Activated CD4-positive, alpha-beta T cell treated with anti-CD3 and anti-CD28 coated beads, Interleukin-2, amount 10 ng/mL, durations not matched to agents 24 days and 14 days (primary cell): Measurements from ENCODE around the gene NBAS. TPM values are rescaled to one million over a fixed set of nuclear protein-coding genes. Genes with fewer than 3 reads are reported as not detected.
"Not testable (repeated sequence)": the region's sequence is repeated elsewhere in the genome, so short reads cannot be mapped to it uniquely, and the experiment has no call there.

Source experiments
- DNase-seq: peaks from one replicate; pipeline ENCODE4 v3.0.0; 2022
- H3K27ac Mint-ChIP-seq: one replicate; pipeline ENCODE4 v1.8.0; 2022; ENCODE audit warnings: mild to moderate bottlenecking, mixed read lengths
- H3K27me3 Mint-ChIP-seq: one replicate; pipeline ENCODE4 v1.8.0; 2022; ENCODE audit warnings: mixed read lengths
- H3K36me3 Mint-ChIP-seq: one replicate; pipeline ENCODE4 v1.8.0; 2022; ENCODE audit warnings: low read depth, mild to moderate bottlenecking, mixed read lengths
- H3K4me1 Mint-ChIP-seq: one replicate; pipeline ENCODE4 v1.8.0; 2021; ENCODE audit warnings: mixed read lengths
- H3K4me3 Mint-ChIP-seq: one replicate; pipeline ENCODE4 v1.8.0; 2022; ENCODE audit warnings: mild to moderate bottlenecking, moderate library complexity, mixed read lengths
- H3K9me3 Mint-ChIP-seq: one replicate; pipeline ENCODE4 v1.8.0; 2021; ENCODE audit warnings: mixed read lengths
- intact Hi-C: fragments of 100-400 bp; cut with micrococcal nuclease; formaldehyde crosslinking; loops from one replicate; pipeline ENCODE4 v1.15.1; 2023
- total RNA-seq: library from RNA; stranded (reverse); gene quantifications from 2 replicates; pipeline ENCODE4 v1.2.3, GENCODE V29; 2022

Gene NBAS
- total RNA-seq, 1 donor from 2014 or later = 38.5 TPM

GRCh38 chr2:15218423-15219086, 342.6 kb downstream of the NBAS start:
- Mint-ChIP-seq H3K27ac (no peak overlapping the region), H3K27me3 (no peaks in the 10 kb centered on the region), H3K36me3 (peaks cover 10% of the 10 kb centered on the region), H3K4me1 (no peaks in the 10 kb centered on the region), H3K9me3 (no peaks in the 10 kb centered on the region), H3K4me3 (no peak overlapping the region)
- DNase-seq = no peak
- intact Hi-C loops = no loop called here

DNA sequence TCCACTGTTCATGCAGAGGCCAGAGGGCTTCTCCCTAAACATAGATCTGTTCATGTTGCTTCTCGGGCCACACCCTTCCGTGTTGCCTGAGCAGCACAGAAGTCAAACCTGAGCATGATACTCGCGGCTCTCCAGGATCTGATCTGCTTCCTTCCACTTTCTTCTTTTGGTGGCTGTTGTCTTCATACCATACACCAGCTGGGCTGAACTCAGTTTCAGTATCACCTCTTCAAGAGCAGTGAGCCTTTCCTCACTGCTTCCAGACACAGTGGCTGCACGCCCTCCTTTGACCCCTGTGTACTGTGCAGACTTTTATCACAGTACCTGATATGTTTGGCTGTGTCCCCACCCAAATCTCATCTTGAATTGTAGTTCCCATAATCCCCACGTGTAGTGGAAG, 348.9 kb downstream of the NBAS start:
- peaks cover 2% of the 10 kb centered on the region for H3K4me1 Mint-ChIP-seq
- intact Hi-C loops = no loop called here

DNA sequence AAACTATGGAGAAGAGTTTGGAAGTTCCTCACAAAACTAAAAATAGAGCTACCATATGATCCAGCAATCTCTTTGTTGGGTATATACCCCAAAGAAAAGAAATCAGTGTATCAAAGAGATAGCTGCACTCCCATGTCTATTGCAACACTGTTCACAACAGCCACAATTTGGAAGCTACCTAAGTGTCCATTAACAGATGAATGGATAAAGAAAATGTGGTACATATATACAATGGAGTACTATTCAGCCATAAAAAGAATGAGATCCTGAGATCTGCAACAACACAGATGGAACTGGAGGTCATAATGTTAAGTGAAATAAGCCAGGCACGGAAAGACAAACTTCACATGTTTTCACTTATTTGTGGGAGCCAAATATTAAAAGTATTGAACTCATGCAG, 350.6 kb downstream of the NBAS start:
- Mint-ChIP-seq H3K9me3 (peaks cover 40% of the 10 kb centered on the region), H3K36me3 (peaks cover 55% of the 10 kb centered on the region)
- H3K4me1 Mint-ChIP-seq, DNase-seq, H3K27me3 Mint-ChIP-seq, H3K27ac Mint-ChIP-seq, H3K4me3 Mint-ChIP-seq, intact Hi-C loops: not testable (repeated sequence)

More for the DNA sequence above, 348.9 kb downstream of the NBAS start:
- no peak overlapping the region for H3K27ac Mint-ChIP-seq
- DNase-seq = no peak
- peaks cover 30% of the 10 kb centered on the region for H3K9me3 Mint-ChIP-seq
- no peak overlapping the region for H3K4me3 Mint-ChIP-seq
- H3K36me3 Mint-ChIP-seq = peaks cover 46% of the 10 kb centered on the region
- no peaks in the 10 kb centered on the region for H3K27me3 Mint-ChIP-seq

DNA sequence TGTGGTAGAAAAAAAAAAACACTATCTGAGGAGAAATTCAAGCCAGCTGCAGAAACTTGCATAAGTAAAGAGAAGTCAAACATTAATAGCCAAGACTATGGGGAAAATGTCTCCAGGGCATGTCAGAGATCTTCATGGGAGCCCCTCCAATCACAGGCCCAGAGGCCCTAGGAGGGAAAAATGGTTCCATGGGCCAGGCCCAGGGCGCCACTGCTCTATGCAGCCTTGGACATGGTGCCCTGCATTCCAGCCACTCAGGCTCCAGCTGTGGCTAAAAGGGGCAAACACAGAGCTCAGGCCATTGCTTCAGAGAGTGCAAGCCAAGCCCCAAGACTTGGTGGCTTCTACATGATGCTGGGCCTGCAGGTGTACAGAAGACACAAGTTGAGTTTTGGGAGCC, 354.7 kb downstream of the NBAS start:
- intact Hi-C loops = no loop called here
- Mint-ChIP-seq H3K27ac (no peak overlapping the region), H3K4me3 (no peak overlapping the region), H3K36me3 (peaks cover 42% of the 10 kb centered on the region), H3K9me3 (peaks cover 29% of the 10 kb centered on the region), H3K27me3 (no peaks in the 10 kb centered on the region), H3K4me1 (peaks cover 16% of the 10 kb centered on the region)
- DNase-seq = no peak

DNA sequence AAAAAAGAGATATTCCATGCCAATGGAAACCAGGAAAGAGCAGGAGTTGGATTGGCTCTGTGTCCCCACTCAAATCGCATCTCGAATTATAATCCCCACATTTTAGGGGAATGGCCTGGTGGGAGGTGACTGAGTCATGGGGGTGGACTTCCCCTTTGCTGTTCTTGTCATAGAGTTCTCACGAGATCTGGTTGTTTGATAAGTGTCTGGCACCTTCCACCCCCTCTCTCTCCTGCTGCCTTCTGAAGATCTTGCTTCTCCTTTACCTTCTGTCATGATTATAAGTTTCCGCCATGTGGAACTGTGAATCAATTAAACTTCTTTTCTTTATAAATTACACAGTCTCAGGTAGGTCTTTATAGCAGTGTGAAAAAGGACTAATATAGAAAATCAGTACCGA, 355.6 kb downstream of the NBAS start:
- Mint-ChIP-seq H3K9me3 (peaks cover 25% of the 10 kb centered on the region), H3K27ac (peak overlapping the region; percentile 30), H3K4me3 (no peak overlapping the region), H3K36me3 (peaks cover 37% of the 10 kb centered on the region), H3K27me3 (no peaks in the 10 kb centered on the region), H3K4me1 (peaks cover 16% of the 10 kb centered on the region)
- DNase-seq = no peak
- intact Hi-C loops = loop anchor here (1.0 kb wide), 1 partner anchor 28 kb away; no protein-coding TSS in a partner anchor

- DNase-seq = no peak
- H3K9me3 Mint-ChIP-seq = peaks cover 5% of the 10 kb centered on the region
- peaks cover 11% of the 10 kb centered on the region for H3K4me1 Mint-ChIP-seq
- intact Hi-C loops = no loop called here
- no peak overlapping the region for H3K4me3 Mint-ChIP-seq
- H3K36me3 Mint-ChIP-seq = peaks cover 14% of the 10 kb centered on the region
- no peak overlapping the region for H3K27ac Mint-ChIP-seq
- no peaks in the 10 kb centered on the region for H3K27me3 Mint-ChIP-seq
Observed at GRCh38 chr2:15201009-15201408, 360.1 kb downstream of the NBAS start.

DNA sequence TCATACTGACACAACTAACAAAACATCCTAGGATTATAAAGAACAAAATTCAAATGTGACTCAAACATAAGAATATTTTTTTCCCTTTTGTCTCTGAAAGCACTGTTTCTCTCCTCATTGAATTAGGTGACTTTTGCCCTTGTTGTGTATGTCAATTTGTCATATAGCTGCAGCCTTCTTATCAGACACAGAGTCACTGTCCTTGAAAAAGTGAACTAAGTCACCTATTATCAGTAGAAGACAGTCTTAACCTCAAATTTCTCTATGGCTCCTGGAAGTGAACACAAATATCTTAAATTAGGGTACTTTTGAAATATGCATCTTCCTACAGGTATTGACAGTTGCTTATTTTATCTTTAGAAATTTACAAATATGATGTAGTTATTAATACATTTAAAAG, 360.6 kb downstream of the NBAS start:
- Mint-ChIP-seq H3K4me1 (peaks cover 6% of the 10 kb centered on the region), H3K36me3 (peaks cover 9% of the 10 kb centered on the region), H3K27ac (no peak overlapping the region), H3K27me3 (no peaks in the 10 kb centered on the region), H3K9me3 (peaks cover 1% of the 10 kb centered on the region), H3K4me3 (no peak overlapping the region)
- intact Hi-C loops = no loop called here
- no peak for DNase-seq

- Mint-ChIP-seq H3K27me3 (no peaks in the 10 kb centered on the region), H3K4me1 (no peaks in the 10 kb centered on the region), H3K36me3 (peaks cover 6% of the 10 kb centered on the region), H3K9me3 (no peaks in the 10 kb centered on the region), H3K27ac (no peak overlapping the region), H3K4me3 (no peak overlapping the region)
- intact Hi-C loops = no loop called here
- DNase-seq = no peak
Observed at GRCh38 chr2:15198051-15198450, 363.1 kb downstream of the NBAS start.

DNA sequence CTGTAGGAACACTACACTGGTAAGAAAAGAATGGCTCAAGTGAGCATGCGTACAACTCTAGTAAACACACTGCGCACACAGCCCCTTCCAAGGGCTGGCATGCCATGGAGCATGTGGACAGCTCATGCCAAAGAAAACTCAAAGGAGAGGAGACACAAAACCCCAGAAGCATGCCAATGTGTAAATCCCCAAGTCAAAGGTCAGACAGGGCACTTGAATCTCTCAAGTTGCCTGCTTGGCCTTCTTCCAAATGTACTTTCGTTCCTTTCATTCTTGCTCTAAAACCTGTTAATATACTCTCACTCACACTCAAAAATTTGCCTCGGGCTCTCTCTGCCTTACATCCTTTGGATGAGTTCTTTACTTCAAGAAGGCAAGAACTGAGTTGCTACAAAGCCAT, 365.3 kb downstream of the NBAS start:
- no peak overlapping the region for H3K4me3 Mint-ChIP-seq

DNA sequence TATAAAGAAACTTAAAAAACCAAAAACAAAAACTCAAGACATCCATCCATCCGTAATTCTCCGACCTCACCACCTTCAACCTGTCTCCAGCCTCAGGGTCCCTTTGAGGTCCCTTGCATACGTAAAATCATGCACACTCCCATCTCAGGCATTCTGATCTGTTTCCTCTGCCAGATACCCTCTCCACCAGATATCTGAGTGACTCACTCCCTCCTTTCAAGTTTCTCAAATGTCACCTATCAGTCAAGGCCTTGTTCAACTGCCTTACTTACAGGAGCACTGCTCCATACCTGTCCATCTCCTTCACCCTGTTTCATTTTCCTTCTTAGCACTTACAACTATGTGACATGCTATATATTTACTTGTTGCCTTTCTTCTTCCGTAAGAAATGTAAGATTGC, 369.3 kb downstream of the NBAS start:
- peaks cover 4% of the 10 kb centered on the region for H3K4me1 Mint-ChIP-seq
- H3K36me3 Mint-ChIP-seq = peaks cover 8% of the 10 kb centered on the region
- H3K27ac Mint-ChIP-seq = no peak overlapping the region
- intact Hi-C loops = no loop called here
- no peaks in the 10 kb centered on the region for H3K27me3 Mint-ChIP-seq
- H3K4me3 Mint-ChIP-seq = no peak overlapping the region
- DNase-seq = no peak
- H3K9me3 Mint-ChIP-seq = no peaks in the 10 kb centered on the region

More for the DNA sequence above, 365.3 kb downstream of the NBAS start:
- intact Hi-C loops = no loop called here
- no peak overlapping the region for H3K27ac Mint-ChIP-seq
- H3K36me3 Mint-ChIP-seq = peaks cover 6% of the 10 kb centered on the region
- H3K4me1 Mint-ChIP-seq = peaks cover 4% of the 10 kb centered on the region
- H3K27me3 Mint-ChIP-seq = no peaks in the 10 kb centered on the region
- no peak for DNase-seq
- H3K9me3 Mint-ChIP-seq = no peaks in the 10 kb centered on the region

- intact Hi-C loops = no loop called here
- Mint-ChIP-seq H3K9me3 (no peaks in the 10 kb centered on the region), H3K27ac (no peak overlapping the region), H3K4me3 (no peak overlapping the region), H3K27me3 (no peaks in the 10 kb centered on the region), H3K4me1 (peaks cover 4% of the 10 kb centered on the region), H3K36me3 (peaks cover 14% of the 10 kb centered on the region)
- DNase-seq = no peak
Observed at GRCh38 chr2:15189216-15189615, 371.9 kb downstream of the NBAS start.

DNA sequence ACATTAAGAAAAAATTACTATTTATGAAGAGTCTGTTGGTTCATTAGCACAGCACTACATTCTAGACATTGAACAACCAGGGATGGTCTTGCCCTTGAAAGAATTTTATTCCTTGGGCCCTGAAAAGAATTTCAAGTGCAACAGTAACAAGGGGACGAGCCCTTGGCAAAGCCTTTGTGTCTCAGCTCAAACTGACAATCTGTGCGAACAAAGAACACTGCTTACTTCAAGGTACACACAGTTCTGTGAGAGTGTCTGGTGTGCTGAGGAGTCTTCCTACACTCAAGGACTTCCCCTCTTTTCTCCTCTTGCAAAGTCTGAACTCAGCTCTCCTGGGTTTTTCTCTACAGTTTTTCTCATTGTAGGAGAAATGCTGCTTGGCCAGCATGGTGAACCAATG, 373.4 kb downstream of the NBAS start:
- peaks cover 4% of the 10 kb centered on the region for H3K4me1 Mint-ChIP-seq
- peaks cover 12% of the 10 kb centered on the region for H3K36me3 Mint-ChIP-seq
- H3K27me3 Mint-ChIP-seq = no peaks in the 10 kb centered on the region
- H3K9me3 Mint-ChIP-seq = no peaks in the 10 kb centered on the region
- intact Hi-C loops = no loop called here
- no peak overlapping the region for H3K4me3 Mint-ChIP-seq
- H3K27ac Mint-ChIP-seq = no peak overlapping the region
- no peak for DNase-seq

GRCh38 chr2:15186118-15186517, 375.0 kb downstream of the NBAS start:
- intact Hi-C loops = no loop called here
- Mint-ChIP-seq H3K9me3 (no peaks in the 10 kb centered on the region), H3K4me3 (no peak overlapping the region), H3K36me3 (peaks cover 18% of the 10 kb centered on the region), H3K27me3 (peaks cover 6% of the 10 kb centered on the region), H3K27ac (no peak overlapping the region), H3K4me1 (no peaks in the 10 kb centered on the region)
- DNase-seq = no peak

GRCh38 chr2:15184491-15184890, 376.6 kb downstream of the NBAS start:
- intact Hi-C loops = no loop called here
- H3K27ac Mint-ChIP-seq = no peak overlapping the region

GRCh38 chr2:15182275-15182674, 378.9 kb downstream of the NBAS start:
- intact Hi-C loops = no loop called here
- Mint-ChIP-seq H3K4me3 (no peak overlapping the region), H3K4me1 (peaks cover 10% of the 10 kb centered on the region), H3K27ac (no peak overlapping the region), H3K27me3 (peaks cover 20% of the 10 kb centered on the region), H3K36me3 (peaks cover 26% of the 10 kb centered on the region), H3K9me3 (no peaks in the 10 kb centered on the region)
- DNase-seq = no peak

More at GRCh38 chr2:15184491-15184890, 376.6 kb downstream of the NBAS start:
- Mint-ChIP-seq H3K36me3 (peaks cover 21% of the 10 kb centered on the region), H3K4me3 (no peak overlapping the region), H3K27me3 (peaks cover 13% of the 10 kb centered on the region), H3K4me1 (no peaks in the 10 kb centered on the region), H3K9me3 (no peaks in the 10 kb centered on the region)
- no peak for DNase-seq
